Fibroblast of skin of right biceps (primary cell): Measurements from ENCODE around the gene FAF1.
"Not testable (repeated sequence)": the region's sequence is repeated elsewhere in the genome, so short reads cannot be mapped to it uniquely, and the experiment has no call there.

ENCODE experiments used
- DNase-seq: peaks from one replicate; pipeline ENCODE4 v3.0.0-alpha.2; 2013

FAF1 gene

DNA sequence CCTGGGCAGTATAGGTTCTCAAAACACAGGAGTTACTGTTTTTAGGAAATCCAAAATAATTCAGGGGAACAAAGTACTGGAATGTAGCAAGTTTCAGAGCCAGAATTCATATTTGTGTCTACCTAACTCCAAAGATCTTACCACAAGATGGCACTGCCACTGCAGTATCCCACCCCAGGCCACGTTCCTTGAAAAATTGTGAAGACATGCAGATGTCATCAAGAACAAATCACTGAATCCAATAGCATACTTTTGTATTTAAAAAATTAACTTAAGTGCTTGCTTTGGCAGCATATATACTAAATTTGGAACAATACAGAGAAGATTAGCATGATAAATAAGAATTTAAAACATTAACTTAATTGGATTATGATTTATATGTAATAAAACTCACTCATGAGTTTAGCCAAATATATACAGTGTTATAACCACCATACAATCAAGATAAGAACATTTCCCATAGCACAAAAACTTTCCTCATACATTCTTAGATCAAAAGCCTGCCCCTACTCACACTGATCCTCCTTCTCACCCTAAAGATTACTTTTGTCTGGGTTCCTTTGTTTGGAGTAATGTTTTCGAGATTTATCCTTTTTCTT is 209.9 kb downstream of the FAF1 start:
- DNase-seq: peak; percentile 36

DNA sequence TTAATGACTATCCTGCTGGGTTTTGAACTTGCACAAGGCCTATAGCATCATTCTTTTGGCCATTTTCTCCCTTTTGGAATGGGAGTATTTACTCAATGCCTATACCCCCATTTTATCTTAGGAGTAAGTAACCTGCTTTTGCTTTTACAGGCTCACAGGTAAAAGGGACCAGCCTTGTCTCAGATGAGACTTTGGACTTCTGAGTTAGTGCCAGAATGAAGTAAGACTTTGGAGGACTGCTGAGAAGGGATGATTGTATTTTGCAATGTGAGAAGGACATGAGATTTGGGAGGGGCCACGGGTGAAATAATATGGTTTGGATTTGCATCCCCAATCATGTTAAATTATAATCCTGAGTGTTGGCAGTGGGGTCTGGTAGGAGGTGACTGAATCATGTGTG is 212.7 kb downstream of the FAF1 start:
- no peak for DNase-seq

DNA sequence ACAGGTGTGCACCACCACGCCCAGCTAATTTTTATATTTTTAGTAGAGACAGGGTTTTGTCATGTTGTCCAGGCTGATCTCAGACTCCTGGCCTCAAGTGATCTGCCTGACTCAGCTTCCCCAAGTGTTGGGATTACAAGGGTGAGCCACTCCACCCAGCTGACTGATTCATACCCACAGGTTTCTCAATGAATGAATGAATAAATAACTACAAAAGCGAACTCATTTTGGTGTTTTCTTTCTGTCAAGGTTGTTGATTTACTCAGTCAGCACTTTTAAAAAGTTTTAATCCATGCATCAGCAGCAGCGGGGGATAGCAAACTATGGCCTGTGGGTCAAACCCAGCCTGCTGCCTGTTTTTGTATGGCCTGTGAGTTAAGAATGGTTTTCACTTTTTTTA is 217.5 kb downstream of the FAF1 start:
- peak; percentile 3 for DNase-seq

DNA sequence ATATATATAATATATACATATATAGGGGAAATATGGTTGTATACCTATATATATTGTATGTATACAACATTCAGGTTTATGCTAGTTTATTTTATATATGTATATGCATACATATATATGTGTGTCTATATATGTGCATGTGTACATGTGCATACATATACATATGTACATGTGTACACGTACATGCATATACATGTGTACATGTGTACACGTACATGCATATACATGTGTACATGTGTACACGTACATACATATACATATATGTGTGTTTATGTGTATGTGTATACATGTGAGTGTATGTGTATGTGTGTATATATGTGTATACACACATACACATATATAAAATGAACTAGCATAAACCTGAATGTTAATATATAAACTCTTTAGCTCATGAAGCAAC is 220.9 kb downstream of the FAF1 start:
- DNase-seq: no peak

DNA sequence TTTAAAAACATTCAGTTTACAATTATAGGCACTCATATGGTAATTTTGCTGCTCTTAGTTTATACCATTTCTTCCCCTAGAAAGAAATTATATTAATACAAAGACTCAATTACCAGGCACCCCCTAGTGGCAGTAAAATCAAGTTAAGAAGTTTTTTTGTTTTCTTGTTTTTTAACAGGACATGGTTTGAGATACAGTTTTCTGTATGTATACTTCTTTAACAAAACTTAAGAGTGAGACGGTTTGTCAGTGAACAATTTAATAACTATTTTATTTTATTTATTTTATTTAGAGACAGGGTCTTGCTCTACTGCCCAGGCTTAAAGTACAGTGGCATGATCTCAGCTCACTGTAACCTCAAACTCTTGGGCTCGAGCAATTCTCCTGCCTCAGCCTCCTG is 224.6 kb downstream of the FAF1 start:
- DNase-seq: peak; percentile 21

DNA sequence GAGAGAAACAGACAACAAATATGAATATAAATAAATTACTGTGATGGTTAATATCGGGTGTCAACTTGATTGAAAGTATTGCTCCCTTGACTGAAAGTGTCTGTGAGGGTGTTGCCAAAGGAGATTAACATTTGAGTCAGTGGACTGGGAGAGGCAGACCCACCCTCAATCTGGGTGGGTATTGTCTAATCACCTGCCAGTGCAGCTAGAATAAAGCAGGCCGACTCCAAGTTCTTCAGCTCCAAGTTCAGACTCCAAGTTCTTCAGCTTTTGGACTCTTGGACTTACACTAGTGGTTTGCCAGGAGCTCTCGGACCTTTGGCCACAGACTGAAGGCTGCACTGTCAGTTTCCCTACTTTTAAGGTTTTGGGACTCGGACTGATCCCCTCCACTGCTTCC is 232.5 kb downstream of the FAF1 start:
- DNase-seq: not testable (repeated sequence)

DNA sequence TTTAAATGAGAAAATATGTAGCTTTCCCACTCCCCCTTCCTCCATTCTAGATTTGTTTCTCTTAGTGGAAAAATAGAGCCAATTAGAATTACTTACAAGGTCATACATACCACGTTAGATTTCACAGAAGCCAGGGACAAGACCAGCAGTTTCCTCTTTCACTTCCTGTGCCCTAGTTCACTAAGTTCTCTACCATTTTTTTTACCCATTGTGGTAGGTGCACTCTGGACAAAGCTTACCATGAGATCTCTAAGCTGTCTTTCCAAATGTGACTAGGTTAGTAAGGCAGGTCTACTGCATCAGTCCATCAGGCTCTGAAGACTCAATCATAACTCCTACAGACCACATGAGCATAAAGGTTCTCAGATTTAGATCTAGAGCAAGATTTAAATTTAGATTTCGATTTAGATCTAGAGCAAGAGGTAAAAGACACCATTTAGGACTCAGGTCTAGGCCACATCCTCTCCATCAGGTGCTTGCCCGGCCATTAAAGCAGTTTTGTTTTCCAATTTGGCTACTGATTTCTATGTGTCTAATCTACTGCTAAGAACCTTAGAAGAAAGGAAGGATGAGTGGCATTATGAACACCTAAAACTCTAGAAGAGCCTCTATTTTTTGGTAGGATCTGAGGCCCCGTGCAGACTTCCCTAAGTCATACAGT is 235.3 kb downstream of the FAF1 start:
- no peak for DNase-seq

DNA sequence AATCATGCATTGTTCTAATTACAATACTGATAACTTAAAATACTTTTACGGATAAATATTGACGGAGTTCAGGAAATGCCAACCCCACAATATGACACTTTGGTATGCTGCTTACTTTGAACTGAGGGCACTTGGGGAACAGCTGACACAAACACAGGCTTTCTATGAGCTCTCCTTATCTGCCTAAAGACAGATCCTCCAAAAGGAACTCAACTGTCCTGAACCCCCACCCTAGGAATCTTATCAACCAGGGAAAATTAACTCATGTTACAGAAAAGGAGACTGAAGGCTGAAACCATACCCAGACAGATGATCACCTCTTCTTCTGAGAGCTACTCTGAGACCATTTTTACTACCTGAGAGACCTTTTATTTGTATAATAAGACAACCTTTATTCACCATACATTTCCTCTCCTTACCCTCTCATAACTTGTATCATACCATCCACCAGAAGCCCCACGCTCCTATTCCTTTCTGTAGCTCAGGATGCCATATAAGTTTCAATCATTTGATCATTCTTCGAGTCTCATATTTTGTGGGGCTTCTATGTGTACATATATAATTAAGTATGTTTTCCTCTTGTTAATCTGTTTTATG is 239.5 kb downstream of the FAF1 start:
- no peak for DNase-seq

DNA sequence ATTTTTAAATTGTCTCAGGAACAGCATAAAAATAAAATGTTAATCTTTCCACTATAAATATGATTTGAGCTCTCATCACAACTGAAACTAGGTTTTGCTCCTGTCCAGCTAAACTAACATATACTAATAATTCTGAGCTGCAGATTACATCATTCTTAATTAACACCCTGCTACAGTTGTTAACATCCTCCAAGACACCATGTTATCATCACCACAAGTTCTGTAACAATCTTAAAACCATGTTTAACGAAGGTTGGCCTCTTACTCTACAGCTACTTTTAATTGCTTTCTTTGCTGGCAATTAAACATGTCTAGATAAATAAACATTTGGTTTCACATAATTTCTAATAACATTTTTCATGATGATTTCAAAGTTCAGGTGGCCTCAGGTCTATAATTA is 240.9 kb downstream of the FAF1 start:
- DNase-seq: no peak

DNA sequence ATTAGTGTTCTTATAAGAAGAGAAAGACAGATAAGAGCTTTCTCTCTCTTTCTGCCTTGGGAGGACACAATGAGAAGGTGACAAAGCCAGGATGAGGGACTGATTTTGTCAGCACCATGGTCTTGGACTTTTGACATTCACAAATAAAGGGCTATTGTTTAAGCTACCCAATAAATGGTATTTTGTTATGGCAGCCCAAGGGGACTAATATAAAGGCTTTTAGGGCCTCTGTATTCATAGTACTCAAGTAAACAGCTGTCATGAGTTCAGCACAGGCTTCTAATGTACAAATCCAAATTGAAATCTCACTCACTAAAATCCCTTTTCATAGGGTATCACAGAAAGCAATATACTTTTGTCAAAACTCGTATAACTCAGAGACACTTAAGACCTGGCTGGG is 242.7 kb downstream of the FAF1 start:
- no peak for DNase-seq

DNA sequence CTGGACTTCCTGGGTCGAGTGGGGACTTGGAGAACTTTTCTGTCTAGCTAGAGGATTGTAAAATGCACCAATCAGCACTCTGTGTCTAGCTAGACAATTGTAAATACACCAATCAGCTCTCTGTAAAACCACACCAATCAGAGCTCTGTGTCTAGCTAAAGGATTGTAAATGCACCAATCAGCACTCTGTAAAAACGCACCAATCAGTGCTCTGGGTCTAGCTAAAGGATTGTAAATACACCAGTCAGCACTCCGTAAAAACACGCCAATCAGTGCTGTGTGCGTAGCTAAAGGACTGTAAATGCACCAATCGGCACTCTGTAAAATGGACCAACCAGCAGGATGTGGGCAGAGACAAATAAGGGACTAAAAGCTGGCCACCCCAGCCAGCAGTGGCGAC is 243.6 kb downstream of the FAF1 start:
- DNase-seq: not testable (repeated sequence)

DNA sequence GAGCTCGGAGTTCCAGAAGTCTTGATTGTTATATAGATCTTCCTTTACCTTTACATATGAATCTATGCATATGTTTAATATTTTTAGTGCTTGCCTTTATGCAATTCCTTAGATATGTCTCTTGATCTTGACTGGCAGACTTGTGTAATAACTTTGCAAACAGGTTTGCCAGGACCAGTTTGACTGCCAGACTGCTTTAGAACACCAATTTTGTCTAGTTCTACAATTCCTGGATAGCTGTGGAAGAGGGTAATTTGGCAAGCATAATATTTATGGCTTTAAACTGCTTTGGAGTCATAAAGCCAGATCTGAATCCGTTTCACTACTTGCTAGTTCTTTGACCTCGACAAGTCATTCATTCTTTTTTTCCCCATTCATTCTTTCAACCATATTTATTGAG is 250.0 kb downstream of the FAF1 start:
- DNase-seq: no peak

DNA sequence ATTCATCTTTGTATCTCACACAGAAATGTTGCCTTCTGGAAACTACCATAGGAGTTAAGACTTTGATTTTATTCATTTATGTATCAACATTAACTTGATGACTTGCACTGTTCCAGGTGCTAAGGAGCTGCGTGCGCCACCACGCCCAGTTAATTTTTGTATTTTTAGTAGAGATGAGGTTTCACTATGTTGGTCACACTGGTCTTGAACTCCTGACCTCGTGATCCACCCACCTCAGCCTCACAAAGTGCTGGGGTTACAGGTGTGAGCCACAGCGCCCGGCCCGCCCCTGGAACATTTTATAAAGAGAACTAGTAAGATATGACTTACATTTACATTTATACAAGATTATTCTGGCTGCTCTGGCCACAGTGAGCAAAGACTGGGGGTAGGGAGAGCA is 252.2 kb downstream of the FAF1 start:
- DNase-seq: no peak

DNA sequence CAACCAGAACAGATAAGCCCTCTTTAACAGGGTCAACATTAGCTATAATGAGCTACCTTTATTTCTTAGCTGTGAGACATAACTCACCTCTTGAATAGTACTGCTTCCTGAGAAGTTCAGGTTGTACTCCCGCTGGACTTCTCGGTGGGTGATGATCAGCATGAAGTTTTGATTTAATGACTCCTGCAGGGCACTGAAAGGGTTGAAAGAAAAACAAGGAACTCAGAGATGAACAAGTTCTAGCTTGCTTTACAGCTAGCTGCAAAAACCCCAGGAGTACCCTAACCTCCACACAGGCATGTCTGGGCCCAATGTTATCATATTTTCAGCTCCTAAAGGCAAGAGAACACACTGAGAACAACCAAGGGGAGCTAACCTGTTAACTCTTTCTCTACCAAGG is 254.4 kb downstream of the FAF1 start:
- no peak for DNase-seq

DNA sequence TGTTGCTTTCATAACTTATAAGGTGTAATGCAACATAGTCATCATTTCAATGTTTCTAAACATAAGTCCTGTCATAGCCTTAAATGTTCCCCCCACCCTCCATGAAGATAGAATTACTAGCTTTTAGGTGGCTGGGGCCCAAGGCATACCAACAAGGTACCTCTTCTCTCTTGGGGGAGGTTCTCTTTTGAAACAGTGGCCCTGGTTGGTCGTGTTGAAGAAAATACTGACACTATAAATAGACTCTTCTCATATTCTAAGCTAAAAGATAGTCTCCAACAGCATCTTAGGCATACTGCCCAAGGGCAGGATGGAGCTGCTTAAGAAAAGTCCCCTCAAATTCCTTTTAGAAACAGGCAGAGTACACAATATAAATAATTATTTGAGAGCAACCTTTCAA is 255.0 kb downstream of the FAF1 start:
- no peak for DNase-seq

DNA sequence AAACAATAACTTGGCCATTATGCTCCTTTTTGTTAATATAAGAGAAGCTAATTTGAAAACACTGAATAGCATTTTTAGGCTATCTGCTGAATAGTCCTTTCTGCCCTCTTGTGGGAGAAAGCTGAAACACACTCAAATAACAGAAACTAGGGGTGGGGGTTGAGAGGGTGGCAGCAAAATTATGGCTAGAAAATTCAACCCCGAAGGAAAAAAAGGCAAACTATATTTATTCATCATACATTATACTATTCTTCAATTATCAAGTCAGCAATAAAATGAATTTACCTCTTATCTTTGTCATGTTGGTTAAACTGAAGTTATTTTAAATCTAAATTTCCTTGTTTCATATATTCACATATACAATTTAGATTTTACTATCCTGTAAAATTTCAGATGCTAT is 255.9 kb downstream of the FAF1 start:
- peak; percentile 28 for DNase-seq

DNA sequence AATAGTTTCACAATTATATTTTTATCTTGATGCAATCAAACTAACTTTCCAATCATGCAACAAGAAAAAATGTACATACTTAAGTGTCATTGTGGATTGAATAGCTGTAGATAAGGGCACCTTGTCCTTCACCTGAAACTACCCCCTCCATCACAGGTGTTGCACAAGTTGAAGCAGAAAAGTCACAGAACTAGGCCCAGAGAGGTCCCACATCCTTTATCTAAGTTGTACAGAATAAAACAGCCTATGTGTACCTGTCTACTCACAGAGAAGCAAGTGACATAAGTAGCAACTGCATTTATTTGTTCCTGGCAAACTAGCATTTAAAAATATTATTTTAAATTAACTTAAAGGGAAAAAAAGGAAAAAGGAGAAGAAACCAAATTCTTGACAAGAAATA is 256.8 kb downstream of the FAF1 start:
- no peak for DNase-seq

DNA sequence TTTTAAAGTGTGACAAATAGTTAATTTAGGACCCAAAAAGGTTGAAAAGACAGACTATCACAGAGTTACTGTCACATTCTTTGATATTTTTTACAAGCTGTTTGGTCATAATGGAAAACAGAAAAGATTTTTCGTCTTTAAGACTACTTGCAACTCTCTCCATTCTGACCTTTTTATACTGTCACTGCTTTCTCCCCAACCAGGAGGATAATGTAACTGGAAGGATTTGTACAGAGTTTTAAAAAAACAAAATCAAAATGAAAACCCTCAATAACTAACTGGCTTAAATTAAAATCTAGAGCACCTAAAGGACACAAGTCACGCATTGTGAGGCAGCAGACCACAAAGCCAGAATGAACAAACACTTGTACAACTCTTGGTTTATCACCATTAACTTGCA is 257.7 kb downstream of the FAF1 start:
- no peak for DNase-seq

DNA sequence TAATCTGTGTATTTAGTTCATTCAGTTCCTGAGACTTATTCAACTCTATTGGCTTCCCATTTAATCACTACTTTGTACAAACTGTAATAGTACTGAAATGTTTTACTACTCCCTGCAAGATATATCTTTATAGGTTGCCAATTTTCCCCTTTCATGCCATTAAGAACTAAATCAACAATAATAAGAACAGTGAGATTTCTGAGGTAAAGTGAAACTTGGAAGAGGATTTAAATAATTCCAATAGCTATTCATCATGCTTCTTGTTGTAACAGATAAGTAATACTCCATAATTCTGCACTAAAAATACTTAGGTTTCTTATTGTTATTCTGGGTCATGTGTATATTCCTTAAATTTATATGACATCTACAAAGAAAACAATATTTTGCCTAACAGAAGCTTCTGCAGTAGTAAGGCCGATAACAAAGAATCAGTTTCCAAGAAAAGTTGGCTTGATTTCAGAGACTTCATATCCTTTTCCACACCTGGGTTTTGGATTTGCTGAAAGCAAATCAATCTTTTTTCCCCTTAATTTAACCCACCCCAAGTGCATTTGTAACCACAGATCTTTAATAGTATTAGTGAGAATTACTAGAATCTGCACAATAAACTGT is 258.3 kb downstream of the FAF1 start:
- no peak for DNase-seq

DNA sequence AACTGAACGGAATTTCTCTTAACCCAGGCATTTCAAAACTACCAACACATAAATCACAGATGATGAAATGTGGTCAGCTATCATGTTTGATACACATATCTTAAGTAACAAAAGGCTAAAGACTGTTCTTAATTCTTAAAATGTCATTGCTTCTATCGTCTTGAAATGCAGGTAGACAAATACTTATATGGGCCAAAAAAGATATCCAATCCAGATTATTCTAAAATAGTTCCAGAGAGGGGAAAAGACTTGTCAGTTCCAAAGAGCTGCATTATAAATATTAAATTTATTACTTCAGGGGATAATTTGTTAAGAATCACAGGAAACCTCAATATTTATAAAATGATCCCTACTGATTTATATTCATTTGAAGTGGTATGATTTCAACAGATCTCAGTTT is 259.4 kb downstream of the FAF1 start:
- no peak for DNase-seq

DNA sequence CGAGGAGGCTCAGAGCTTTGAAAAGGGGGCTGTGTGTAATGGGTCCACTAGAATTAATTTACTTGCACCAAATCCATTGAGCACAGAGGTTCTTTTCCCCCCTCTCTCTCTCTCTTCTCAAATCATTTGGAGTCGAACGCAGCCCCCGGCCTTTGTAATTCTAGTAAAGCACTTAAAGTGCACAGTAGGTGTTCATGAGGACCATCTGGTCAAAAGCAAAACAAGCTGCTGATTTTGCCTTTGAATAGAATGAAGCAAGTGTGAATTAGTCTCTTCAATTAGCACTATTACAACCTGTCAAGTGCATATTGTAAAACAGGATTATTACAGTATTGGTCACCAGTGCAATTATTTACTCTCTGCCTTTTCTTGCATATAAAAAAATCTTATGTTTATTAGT is 259.9 kb downstream of the FAF1 start:
- no peak for DNase-seq

DNA sequence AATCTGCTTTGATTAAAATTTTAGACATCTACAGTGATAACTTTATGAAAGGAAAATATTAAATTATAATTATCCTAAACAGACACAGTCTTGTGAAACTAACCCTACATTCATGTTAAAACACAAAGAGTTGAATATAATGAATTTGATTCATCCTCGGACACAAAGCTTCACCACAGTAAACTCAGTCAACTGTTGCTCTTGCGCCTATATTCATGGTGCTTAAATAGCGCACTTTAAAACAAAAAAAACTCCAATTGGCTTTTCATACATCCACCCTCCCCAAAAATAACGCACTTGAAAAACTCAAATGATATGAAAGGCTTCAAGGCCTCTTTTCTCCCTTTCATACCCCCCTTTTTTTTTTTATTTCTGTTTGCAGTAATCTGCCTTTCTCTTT is 260.3 kb downstream of the FAF1 start:
- no peak for DNase-seq

DNA sequence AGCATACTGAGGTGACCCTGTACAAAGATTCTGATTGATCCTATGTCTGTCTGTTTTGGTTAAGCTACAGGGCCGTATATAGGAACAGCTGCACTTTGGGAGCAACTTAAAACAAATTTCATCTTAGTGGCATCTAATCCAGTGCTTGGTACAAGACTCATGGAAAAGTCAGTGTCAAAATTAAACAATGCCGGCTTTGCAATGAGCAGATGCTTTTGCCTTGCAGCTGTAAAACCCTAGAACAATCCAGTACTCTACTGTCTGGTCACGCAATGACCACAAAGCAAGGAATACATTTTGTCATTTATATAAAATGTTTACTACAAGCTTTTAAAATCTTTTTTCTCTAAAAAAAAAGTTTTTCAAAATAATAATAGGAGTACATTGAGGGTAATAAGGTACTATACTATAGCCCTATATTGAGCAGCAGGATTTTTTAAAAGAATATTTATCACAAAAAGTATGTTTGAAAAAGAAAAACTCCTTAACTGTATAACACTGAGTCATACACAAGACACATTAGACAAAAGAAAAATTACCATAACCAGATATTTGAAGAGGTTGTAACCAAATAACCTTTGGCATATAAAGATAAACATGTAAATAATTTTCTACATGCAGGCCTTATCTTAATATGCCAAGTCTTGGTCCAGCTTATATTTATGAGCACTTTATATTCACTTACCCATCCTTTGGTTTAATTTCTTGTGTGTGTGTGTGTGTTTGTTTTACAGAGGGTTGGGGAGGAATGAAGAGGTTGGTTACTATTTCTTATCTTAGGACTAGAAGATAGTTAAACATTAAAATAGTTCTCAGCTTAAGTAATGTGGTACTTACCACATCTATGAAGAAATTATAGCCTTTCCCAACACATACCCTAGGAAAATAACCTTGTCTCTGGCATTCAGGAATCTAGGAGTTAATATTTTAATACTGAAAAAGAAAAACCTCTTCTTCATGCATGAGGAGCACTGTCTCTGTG is 262.3 kb downstream of the FAF1 start:
- DNase-seq: no peak
